ENCODE results near the gene GSG1L.

DNA sequence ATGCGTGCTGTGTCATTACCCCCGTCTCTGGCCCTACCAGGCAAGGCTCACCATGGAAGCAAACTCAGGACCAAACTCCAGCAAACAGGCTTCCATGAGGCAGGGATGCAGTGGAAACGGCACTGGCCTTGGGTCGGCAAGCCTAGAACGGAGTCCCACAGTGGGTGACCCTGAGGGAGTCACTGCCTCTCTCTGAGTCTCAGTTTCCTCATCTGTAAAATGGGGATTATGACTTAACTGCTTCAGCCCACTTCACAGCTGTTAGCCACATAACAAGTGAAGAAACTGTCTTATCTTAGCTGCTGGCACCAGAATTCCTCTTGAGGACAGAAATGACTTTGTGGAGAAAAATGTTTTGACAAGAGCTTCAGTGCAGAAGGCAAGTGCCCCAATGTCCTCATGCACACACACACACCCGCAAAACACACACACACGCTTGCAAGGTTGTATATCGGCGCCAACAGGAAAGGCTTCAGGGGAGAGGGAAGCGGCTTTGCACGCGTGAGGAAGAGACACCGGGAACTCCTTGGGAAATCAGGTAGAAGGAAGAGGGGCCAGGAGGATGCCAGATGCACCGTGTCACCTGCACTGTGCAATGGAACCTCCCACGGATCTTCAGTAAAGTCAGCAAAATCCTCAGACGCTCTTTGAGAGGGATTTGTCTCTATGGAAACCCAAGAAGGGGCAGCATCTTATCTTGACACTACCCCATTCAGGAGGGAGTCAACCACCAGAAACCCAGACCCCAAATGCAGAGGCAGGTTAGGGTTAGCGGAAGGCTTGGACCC, 53.7 kb downstream of the GSG1L start:
- TF ChIP-seq, protein P1, sequence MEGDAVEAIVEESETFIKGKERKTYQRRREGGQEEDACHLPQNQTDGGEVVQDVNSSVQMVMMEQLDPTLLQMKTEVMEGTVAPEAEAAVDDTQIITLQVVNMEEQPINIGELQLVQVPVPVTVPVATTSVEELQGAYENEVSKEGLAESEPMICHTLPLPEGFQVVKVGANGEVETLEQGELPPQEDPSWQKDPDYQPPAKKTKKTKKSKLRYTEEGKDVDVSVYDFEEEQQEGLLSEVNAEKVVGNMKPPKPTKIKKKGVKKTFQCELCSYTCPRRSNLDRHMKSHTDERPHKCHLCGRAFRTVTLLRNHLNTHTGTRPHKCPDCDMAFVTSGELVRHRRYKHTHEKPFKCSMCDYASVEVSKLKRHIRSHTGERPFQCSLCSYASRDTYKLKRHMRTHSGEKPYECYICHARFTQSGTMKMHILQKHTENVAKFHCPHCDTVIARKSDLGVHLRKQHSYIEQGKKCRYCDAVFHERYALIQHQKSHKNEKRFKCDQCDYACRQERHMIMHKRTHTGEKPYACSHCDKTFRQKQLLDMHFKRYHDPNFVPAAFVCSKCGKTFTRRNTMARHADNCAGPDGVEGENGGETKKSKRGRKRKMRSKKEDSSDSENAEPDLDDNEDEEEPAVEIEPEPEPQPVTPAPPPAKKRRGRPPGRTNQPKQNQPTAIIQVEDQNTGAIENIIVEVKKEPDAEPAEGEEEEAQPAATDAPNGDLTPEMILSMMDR (conservative IDR thresholded peaks at IDR 0.05) = no peak
- TF ChIP-seq ZFX (IDR thresholded peaks at IDR 0.05) = no peak

Measured in C4-2B (cell line).